ENCODE measurements around the gene ADH6.
"Not testable (repeated sequence)": the region's sequence is repeated elsewhere in the genome, so short reads cannot be mapped to it uniquely, and the experiment has no call there.

ADH6 gene

DNA sequence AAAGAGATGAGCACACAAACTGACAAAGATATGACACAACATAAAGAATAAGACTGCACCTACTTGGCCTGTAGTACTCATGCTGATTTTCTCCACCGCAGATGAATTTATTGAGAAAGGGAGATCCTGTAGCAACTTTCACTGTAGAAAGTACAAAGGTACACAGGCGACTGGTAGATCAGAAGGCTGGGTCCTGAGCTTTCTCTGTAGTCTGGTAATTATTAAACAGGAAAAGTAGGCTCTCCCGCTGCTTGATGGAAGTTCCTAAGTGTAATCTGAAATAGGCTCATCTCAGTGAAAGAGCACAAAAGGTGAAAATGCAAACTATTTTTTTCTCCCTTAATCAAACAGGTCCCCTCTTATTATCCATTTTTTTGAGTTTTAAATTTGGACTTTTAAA lies at the start of gene ADH6:
Gene ADH6, minus strand, starts transcription at position 175 of the 400 bp plus-strand sequence. Its CDS starts 94 bp downstream, at position 81.
- DNase-seq, result no peak

DNA sequence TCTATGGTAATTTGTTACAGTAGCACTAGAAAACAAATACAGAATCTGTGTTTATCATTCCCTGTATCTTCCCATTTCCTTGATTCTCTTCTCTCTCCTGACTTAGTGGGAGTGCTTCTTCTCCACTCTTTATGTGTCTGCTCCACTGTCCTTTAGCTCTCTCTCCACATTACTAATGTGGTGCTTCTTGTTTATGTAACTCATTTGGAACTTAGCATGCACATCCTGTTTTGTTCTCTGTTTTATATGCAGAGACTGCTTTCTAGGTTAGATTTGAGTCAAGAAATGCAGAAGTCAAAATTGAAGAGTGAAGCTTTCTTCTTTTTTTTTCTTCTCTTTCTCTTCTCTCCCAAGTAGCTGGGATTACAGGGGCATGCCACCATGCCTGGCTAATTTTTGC lies 45.9 kb upstream of the ADH6 start:
- no peak for DNase-seq

DNA sequence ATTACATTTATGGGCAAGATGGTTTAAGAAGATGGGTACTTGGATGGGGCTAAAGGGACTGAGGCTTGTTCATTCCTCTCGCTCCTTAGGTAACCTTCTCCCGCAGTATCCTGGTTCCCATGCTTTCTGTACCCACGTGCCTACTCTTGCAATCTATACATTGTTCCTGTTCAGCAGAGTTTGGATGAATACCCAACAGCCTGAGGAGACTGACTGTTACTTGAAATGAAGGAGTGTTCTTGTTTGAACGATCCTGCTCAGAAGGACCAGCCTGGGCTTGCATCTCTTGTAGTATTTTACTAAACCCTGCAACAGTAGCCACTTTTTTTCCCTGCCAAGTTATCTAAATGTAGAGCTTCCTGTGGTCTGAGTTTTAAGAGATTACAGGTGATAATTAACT lies 33.7 kb upstream of the ADH6 start:
- no peak for DNase-seq

DNA sequence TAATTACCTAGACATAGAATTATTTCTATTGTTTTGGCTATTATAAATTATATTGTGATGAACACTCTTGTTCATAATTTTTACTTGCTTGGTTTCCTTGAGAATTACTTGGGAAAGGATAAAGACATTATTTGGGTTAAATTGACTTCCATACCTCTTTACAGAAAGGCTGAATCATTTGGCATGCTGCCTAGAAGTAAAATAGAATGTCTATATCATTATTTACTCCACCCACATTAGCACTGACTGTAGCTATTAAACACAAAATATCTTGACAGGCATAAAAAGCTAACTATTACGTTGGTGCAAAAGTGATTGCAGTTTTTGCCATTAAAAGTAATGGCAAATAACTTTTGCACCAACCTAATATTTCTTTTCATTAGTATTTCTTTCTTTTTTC lies 29.7 kb upstream of the ADH6 start:
- DNase-seq, result no peak

DNA sequence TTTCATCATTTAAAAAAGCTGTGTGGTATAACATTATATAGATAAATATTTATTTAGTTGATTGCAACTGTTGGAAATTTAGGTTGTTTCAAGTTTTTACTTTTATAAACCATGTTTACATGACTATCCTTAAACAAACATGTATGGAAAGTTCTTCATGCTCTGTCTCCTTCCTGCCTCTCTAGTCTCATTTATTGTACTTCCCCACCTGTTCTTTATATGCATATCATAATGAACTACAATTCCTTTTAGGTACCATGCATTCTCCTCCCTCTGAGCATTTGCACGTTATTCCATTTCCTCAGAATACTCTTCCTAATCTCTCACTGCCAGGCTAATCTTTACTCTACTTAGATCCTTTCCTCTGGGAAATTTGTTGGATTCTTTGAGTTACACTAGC lies 16.9 kb upstream of the ADH6 start:
- DNase-seq, result no peak

DNA sequence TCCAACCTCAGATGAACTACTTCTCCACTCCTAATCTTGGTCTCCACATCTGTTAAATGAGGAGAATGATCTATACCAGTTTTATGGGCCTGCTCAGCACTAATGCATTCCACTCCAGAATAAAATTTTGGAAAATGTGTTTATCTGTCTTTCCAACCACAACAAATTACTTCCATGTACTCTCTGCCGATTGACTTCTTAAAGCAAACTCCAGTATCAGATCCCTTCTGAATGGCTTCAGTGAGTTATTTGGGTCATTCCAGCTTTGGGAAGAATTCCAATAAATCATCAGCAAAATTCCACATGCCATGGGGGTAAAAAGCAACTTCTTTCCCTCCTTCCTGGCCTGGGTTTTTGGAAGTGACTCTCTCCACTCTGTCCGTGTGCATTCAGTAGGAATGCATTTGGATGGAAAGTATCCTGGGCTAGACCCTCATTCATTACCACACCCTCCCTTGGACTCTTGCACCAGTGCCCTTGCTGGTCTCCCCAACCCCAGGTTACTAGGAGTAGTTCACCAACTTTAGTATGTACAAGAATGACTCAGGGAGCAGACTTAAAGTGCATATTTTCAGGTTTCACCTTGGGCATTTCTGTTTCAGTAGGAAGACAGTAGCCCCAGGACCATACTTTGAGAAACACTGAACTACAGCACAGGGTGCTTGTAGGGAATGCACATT lies 15.4 kb upstream of the ADH6 start:
- DNase-seq, result no peak

DNA sequence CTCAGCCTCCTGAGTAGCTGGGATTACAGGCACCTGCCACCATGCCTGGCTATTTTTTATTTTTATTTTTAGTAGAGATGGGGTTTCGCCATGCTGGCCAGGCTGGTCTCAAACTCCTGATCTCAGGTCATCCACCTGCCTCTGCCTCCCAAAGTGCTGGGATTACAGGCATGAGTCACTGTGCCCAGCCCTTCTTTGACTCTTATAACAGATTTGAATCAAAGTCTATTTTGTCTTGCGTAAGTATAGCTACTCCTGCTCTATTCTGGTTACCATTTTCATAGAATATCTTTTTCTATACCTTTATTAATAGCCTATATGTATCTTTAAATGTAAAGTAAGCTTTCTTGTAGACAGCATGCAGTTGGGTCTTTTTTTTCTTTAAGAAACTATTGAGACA lies 14.4 kb upstream of the ADH6 start:
- not testable (repeated sequence) for DNase-seq

DNA sequence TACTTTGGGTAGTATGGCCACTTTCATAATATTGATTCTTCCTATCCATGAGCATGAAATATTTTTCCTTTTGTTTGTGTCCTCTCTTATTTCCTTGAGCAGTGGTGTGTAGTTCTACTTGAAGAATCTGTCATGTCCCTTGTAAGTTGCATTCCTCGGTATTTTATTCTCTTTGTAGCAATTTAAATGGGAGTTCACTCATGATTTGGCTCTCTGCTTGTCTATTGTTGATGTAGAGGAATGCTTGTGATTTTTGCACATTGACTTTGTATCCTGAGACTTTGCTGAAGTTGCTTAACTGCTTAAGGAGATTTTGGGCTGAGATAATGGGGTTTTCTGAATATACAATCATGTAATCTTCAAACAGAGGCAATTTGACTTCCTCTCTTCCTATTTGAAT lies 9.7 kb upstream of the ADH6 start:
- not testable (repeated sequence) for DNase-seq

DNA sequence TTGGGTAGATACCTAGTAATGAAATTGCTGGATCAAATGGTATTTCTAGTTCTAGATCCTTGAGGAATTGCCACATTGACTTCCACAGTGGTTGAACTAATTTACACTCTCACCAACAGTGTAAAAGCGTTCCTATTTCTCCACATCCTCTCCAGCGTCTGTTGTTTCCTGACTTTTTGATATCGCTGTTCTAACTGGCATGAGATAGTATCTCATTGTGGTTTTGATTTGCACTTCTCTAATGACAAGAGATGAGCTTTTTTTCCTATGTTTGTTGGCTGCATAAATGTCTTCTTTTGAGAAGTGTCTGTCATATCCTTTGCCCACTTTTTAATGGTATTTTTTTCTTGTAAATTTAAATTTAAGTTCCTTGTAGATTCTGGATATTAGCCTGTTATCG lies 8.6 kb upstream of the ADH6 start:
- DNase-seq, result not testable (repeated sequence)

DNA sequence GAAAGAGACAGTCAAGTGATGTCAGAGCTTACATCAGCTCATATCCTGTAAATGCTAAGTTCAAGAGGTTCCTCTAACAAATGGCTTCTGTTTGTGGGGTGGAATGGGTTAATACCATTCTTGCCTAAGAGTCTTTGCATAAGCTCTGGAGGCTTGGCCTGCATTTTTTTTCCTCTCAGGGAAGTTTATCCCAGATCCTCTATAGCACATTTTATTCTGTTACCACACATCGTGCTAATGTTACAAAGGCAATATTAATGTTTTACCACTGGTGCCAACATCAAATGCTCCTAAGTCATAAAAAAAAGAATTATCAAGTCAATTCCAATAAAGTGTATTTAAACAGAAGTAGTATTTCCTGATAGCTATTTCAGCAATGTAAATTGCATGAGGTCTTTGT lies 2.9 kb upstream of the ADH6 start:
- DNase-seq, result no peak

DNA sequence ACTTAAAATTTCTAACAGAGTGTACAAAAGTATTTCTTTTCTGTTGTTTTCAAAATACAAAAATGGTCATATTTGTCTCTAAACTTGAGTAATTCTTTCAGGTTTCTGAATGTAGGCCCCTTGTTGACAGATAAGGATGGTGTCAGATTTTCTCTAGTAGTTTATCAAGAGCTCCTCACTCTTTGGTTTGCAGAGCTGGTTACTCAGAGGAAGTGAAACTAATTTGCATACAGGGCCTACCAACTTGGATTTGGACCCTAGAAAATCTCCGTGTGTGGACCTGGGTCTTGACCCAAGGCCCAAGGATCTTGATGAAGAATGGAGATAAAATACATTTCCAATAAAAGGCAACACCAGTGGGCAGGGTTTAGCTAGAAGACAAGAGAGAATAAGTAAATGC lies 433 bp upstream of the ADH6 start:
- no peak for DNase-seq

DNA sequence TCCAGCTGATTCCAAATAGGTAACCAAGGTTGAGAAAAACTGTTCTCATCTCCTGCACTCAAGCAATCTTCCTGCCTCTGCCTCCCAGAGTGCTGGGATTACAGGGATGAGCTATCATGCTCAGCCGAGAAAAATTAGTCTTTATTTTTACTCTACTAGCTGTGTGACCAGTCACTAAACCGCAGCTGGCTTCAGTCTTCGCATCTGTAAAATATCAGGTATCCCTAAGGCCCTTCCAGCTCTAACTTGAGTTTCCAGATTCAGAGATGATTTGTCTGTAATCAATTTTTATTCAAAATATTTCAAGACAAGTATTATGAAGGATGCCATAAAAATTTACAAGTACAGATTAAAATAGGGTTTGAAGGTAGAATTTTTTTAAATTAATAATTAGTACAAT lies 3.5 kb downstream of the ADH6 start:
- no peak for DNase-seq

DNA sequence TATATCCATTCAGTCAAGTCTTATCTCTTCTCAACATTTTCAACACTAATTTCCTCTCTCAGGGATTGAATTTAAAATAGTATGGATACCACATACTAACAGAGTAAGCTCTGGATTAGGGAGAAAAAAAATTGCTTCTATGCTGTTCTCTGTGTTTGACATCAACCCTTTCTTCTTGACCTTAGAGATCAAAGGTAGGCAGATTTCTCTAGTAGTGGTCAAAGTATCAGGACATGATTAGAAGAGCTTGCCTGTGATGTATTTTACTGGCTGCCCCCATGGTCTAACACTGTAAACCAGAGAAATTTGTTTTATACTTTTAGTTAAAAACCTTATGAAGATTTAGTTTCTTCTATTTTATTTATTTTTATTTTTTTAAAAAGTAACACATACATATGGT lies 8.3 kb downstream of the ADH6 start:
- DNase-seq, result no peak

DNA sequence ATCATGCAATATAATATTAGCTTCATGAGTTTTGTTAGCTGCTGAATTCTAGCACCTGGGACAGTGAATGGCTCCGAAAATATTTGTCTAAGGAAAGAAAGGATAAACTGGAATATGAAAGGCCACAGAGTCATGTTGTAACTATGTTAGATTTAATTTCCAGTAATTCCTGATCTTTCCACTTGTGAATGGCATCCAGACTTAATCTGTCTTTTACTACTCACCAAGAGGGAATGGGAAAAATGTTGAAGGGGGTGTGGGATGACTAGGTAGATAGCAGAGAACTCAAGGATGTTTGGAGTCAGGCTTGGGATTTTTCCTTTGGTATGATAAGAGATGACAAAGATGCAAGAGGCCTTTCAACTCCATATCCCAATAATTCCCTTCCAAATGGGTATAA lies 9.4 kb downstream of the ADH6 start:
- DNase-seq, result no peak

DNA sequence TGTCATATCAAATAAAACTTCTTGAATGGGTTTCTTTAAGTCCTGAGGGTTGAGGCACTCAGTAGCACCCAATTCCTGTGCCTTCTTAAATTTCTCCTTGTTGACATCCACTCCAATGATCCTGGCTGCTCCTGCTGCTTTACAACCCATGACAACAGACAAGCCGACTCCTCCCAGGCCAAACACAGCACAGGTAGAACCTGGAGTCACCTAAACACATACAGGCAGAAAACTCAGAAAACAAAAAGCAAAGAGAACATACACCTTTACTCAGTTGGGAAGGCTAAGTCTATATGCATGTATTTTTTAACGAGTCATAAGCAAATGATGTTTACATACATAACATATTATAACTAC lies 10.3 kb downstream of the ADH6 start:
- no peak for DNase-seq

DNA sequence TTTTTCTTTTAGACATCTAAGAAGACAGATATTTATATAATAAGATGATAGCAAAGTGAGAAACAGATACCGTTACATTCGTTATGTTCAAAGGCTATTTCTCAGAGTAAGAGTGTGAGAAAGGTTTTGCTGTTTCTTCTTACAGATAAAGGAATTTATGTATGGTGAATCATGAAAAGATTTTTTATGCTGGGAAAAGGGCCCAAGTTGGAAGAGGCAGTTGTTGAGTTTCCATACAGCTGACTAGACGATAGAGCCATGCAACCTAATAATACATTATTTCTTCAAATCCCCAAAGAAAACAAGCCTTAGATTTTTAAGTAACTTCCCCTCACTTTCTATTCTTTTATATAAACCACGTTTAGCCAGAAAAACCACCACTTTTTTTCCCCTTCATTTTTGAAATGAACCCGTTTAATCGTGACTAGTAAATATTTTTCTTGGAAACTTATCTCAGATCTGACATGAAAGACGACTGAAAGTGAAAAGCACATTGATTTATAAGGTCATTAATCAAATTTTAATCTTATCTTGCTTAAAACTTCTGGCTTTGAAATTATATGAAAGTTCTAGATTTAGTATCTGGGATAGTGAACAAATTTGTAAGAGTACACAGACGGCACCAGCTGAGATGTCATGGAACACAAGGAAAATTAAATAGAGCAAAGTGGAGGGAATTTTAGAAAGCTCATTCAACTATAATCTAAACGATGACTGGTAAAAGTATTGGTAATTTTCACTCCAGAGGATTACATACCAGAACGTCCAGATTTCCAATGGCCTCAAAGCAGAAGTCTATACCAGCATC lies 10.9 kb downstream of the ADH6 start:
- DNase-seq, result no peak

DNA sequence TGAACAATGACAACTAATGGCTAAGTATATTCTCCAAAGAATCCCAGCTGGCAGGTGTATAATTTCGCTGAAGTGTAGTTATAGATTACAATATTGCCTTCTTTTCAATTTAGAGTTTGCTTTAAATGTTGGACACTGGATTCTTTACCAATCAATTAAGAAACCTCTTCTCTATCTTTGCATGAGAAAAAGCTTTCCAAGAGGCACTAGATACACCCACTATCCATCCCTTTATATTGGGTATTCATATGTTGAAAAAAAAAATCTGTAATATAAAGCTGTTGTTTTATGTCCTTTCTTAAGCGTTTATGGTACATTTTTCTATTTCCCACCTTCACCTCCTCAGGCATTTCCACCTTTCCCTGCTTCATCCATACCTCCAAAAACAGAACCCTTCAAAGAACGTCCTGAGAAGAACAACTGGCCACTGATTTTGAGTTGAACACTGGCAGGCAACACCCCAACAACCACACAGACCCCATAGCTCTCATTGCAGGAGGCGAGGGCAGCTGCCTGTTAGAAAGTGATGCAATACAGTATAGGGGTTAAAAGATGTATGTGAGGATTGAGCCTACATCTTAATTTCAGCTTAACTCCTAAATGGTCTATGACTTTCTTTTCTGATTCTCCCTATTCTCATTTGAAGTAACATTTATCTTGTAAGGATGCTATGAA lies 11.8 kb downstream of the ADH6 start:
- no peak for DNase-seq

DNA sequence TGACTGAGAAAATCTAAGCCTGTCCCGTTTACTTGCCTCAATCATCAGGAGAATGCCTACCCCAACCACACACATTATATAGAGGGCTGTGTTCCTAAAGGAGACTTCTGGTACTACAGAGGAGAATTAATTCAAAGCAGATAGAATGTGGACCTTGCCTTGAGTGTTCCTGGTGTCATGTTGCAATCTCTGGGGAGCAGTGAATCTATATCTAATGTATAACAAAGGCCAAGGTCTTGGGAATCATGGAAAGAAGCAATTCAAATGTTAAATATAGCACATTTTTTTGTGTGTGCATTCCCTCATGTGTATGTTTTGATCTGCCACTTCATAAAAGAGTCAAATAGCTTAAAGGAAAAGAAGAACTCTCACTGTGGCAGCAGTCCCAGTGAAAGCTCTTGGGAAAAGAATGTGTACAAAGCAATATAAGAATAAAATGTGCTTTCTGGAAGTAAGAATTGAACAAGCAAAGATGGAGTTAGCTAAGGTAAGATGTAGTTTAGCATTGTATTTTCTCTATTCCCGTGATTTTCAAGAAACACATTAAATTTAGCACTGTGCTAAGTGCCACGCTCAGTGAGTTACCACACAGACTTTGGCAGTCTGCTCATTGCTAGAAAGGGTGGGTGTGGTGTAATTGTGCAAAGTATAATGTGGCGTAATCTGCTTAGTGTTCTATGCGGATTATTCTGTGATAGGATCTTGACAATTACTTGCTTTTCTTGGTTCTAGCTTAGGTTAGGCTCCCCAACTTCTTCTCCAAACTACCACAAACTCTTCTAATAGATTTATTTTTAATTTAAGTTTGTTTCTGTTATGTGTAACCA lies 13.7 kb downstream of the ADH6 start:
- no peak for DNase-seq

DNA sequence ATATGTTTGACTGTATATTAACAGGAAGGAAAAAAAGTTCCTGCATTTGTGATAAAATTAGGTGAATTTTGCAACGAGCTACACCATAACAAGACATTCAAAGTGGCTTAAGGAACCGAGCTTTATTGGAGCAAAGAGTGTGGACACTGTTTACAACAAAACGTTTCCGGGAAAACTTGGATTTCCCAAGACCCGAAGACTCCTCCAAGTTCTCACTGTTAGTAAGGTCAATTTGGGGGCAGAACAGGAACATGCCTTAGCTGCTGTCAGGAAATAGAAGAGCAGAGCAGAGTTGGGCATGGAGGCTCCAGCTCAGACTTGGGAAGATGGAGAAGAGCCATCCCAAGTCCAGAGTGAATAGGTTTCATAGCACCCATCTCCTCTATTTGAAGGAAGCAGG lies 16.5 kb downstream of the ADH6 start:
- DNase-seq, result no peak

DNA sequence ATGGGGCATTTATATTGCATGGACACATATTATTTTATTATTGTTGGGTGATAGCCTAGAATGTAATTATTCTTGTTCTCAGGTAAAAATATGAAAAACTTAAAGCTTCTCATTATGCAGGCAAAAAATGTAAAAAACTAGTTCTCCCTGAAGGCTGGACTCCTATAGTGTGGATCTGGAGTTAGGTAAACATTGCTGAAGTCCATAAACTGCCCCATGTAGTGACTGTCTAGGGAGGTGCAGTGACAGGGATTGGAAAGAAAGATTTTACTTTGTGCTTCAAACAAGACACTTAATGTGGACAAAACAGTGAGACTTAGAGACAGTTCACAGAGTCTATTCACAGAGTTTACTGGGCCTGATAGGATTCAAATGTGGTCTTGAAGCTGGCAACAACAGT lies 17.0 kb downstream of the ADH6 start:
- no peak for DNase-seq

DNA sequence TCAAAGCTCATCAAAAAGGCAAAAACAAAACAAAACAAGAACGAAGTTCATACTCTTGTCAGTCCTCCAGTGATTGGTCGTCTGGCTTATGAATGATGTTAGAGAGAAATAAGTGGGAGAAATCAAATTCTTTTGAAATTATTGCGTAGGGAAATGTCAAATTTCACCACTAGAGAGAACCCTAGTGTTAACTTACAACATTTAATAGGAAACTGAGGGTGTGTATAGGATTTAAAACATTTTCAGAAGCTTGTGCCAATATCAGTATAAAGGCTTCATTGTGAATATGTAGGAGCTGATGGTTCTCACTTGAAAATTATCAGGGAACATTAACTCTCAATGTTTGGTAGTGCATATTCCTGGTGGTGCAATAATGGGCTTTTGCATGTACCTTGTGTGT lies 17.4 kb downstream of the ADH6 start:
- no peak for DNase-seq

DNA sequence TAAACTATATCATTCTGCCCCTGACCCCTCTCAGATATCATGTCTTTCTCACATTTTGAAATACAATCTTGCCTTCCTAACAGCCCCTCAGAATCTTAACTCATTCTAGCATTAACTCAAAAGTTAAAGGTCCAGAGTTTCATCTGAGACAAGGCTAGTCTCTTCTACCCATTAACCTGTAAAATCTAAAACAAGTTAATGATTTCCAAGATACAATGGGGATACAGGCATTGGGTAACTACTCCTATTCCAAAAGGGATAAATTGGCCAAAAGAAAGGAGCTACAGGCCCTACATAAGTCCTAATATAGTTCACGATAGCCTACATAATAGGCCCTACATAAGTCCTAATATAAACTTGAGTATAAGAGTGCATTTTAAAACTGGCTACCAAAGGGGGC lies 18.9 kb downstream of the ADH6 start:
- no peak for DNase-seq

DNA sequence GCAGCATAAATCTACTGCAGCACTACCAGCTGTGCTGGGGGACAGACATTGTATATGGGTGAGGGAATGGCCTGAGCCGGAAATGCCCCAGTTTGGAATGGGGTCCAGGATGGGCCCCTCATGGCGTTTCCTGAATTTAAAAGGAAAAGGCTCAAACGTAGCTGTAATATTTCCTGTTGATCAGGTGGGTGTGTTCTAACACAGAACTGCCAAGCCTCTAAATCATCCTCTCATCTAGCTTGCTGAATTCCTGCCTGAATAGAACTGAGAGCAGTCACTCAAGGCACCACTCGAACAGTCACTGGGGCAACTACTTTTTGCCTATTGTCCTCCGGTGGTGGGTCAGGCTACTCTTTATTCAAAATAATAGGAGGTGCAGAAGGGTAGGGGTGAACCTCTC lies 28.7 kb downstream of the ADH6 start:
- no peak for DNase-seq

All from NCI-H2227 treated with DMSO at 0.1 percent for 48 hours (cell line).